ENCODE measurements around the gene ROR1.

The ROR1 gene

GRCh38 chr1:64163431-64163830 is 389.6 kb downstream of the ROR1 start:
- no peak for DNase-seq

- no peak for DNase-seq
Observed at GRCh38 chr1:64163970-64164369, 390.2 kb downstream of the ROR1 start.

- DNase-seq = no peak
Observed at GRCh38 chr1:64166629-64167028, 392.8 kb downstream of the ROR1 start.

GRCh38 chr1:64167176-64167575 is 393.4 kb downstream of the ROR1 start:
- no peak for DNase-seq

- DNase-seq = no peak
Observed at GRCh38 chr1:64171246-64171645, 397.4 kb downstream of the ROR1 start.

GRCh38 chr1:64171797-64172281 is 398.0 kb downstream of the ROR1 start:
- DNase-seq = no peak

- peak; percentile 69 for DNase-seq
Observed at GRCh38 chr1:64172458-64172983, 398.7 kb downstream of the ROR1 start.

- DNase-seq = no peak
Observed at GRCh38 chr1:64173336-64173940, 399.6 kb downstream of the ROR1 start.

GRCh38 chr1:64175639-64176038 is 401.8 kb downstream of the ROR1 start:
- no peak for DNase-seq

GRCh38 chr1:64176659-64177058 is 402.8 kb downstream of the ROR1 start:
- no peak for DNase-seq

- DNase-seq = no peak
Observed at GRCh38 chr1:64179588-64179987, 405.8 kb downstream of the ROR1 start.

- DNase-seq = no peak
Observed at GRCh38 chr1:64182207-64182606, 408.4 kb downstream of the ROR1 start.

GRCh38 chr1:64183395-64184002 is 409.7 kb downstream of the ROR1 start:
- DNase-seq = no peak

- no peak for DNase-seq
Observed at GRCh38 chr1:64184003-64184440, 410.2 kb downstream of the ROR1 start.

- DNase-seq = no peak
Observed at GRCh38 chr1:64186138-64186897, 412.5 kb downstream of the ROR1 start.

- no peak for DNase-seq
Observed at GRCh38 chr1:64186898-64187280, 413.1 kb downstream of the ROR1 start.

GRCh38 chr1:64187646-64188045 is 413.8 kb downstream of the ROR1 start:
- no peak for DNase-seq

GRCh38 chr1:64192290-64192689 is 418.5 kb downstream of the ROR1 start:
- no peak for DNase-seq

GRCh38 chr1:64194168-64195080 is 420.6 kb downstream of the ROR1 start:
- DNase-seq = no peak

- DNase-seq = no peak
Observed at GRCh38 chr1:64195081-64195395, 421.2 kb downstream of the ROR1 start.

- no peak for DNase-seq
Observed at GRCh38 chr1:64196074-64196870, 422.5 kb downstream of the ROR1 start.

- no peak for DNase-seq
Observed at GRCh38 chr1:64197076-64197475, 423.3 kb downstream of the ROR1 start.

Measured in COR-L47 (cell line).